HL-60/S4 treated with phorbol 12-myristate 13-acetate at 8.2 ng/mL for 4 days and 3 days (cell line): ENCODE data around the gene CCDC120.

Source experiments
- in situ Hi-C: fragments of 300-500 bp; cut with MboI; formaldehyde crosslinking; loops from 2 replicates; pipeline ENCODE4 v1.15.0; 2022; ENCODE audit warnings: low sequenced_read_pairs

CCDC120 gene

GRCh38 chrX:49058794-49059193 is at the start of gene CCDC120:
Gene CCDC120, plus strand, starts transcription at chrX:49058999. Its CDS starts 3,043 bp downstream, at chrX:49062042.
- in situ Hi-C loops, result no loop called here

- in situ Hi-C loops, result no loop called here
These were observed 39.7 kb upstream of the CCDC120 start for GRCh38 chrX:49019050-49019449.

GRCh38 chrX:49019599-49020249 is 39.1 kb upstream of the CCDC120 start:
- in situ Hi-C loops, result no loop called here

GRCh38 chrX:49029876-49030275 is 28.9 kb upstream of the CCDC120 start:
- in situ Hi-C loops, result no loop called here

- in situ Hi-C loops, result no loop called here
These were observed 28.5 kb upstream of the CCDC120 start for GRCh38 chrX:49030283-49030682.

GRCh38 chrX:49037883-49038475 is 20.8 kb upstream of the CCDC120 start:
- in situ Hi-C loops, result no loop called here

GRCh38 chrX:49039598-49040375 is 19.0 kb upstream of the CCDC120 start:
- in situ Hi-C loops, result no loop called here

GRCh38 chrX:49040376-49040955 is 18.3 kb upstream of the CCDC120 start:
- in situ Hi-C loops, result no loop called here

- in situ Hi-C loops, result no loop called here
These were observed 16.8 kb upstream of the CCDC120 start for GRCh38 chrX:49041744-49042580.

GRCh38 chrX:49042581-49043219 is 16.1 kb upstream of the CCDC120 start:
- in situ Hi-C loops, result no loop called here

GRCh38 chrX:49043220-49043986 is 15.4 kb upstream of the CCDC120 start, which contains the start of gene TFE3:
Gene TFE3, minus strand, starts transcription at chrX:49043357. Its CDS starts 131 bp downstream, at chrX:49043226.
- in situ Hi-C loops, result no loop called here

- in situ Hi-C loops, result no loop called here
These were observed 14.9 kb upstream of the CCDC120 start for GRCh38 chrX:49043987-49044281.

- in situ Hi-C loops, result no loop called here
These were observed 5.4 kb upstream of the CCDC120 start for GRCh38 chrX:49053223-49054072.

GRCh38 chrX:49054073-49054762 is 4.6 kb upstream of the CCDC120 start:
- in situ Hi-C loops, result no loop called here

- in situ Hi-C loops, result no loop called here
These were observed 402 bp downstream of the CCDC120 start for GRCh38 chrX:49059201-49059600.

GRCh38 chrX:49059681-49060085 is 884 bp downstream of the CCDC120 start:
- in situ Hi-C loops, result no loop called here

- in situ Hi-C loops, result no loop called here
These were observed 2.1 kb downstream of the CCDC120 start for GRCh38 chrX:49060914-49061313.

GRCh38 chrX:49061490-49061889 is 2.7 kb downstream of the CCDC120 start:
- in situ Hi-C loops, result no loop called here
